IMR-90 (cell line): ENCODE measurements around the gene CYB5A. TPM values are rescaled to one million over a fixed set of nuclear protein-coding genes. Genes with fewer than 3 reads are reported as not detected.

Experiments used
- ATAC-seq: fragments of 200-7000 bp; cut with Tn5 transposase; 2 replicates; pipeline ENCODE4 v1.9.1; 2020; ENCODE audit warnings: low read depth, mild to moderate bottlenecking, moderate library complexity
- BruUV-seq: library from RNA; stranded (reverse); fragments of 400-500 nt; replicated peaks from 2 replicates; lab custom pipeline; 2021; lab: Mats Ljungman, UMichigan
- CTCF ChIA-PET: fragments of 300-600 bp; formaldehyde crosslinking; extraction: SDS; loops from one replicate; lab custom pipeline; 2021; ENCODE audit warnings: antibody characterized with exemption; lab: Yijun Ruan, JAX
- POLR2A ChIA-PET: fragments of 300-600 bp; sonication (Branson Sonifier 250); formaldehyde crosslinking; loops from one replicate; lab custom pipeline; 2022; ENCODE audit warnings: antibody characterized with exemption; ENCODE audit not compliant: unreplicated experiment; lab: Charles Lee
- DNase-seq: peaks from one replicate; pipeline ENCODE4 v3.0.0; 2013
- H2AFZ ChIP-seq: replicated peaks from 2 replicates; pipeline ENCODE3; 2013; ENCODE audit warnings: low read length, mild to moderate bottlenecking; ENCODE audit not compliant: poor library complexity
- H2AK5ac ChIP-seq: 2 replicates; pipeline ENCODE4 v1.6.1; 2013; ENCODE audit warnings: low read depth, low read length, inconsistent platforms
- H2AK9ac ChIP-seq: replicated peaks from 2 replicates; pipeline ENCODE3; 2013; ENCODE audit warnings: mild to moderate bottlenecking, low read depth, low read length, moderate library complexity; ENCODE audit not compliant: poor library complexity
- H2BK120ac ChIP-seq: 2 replicates; pipeline ENCODE4 v1.6.1; 2013; ENCODE audit warnings: low read depth, low read length, inconsistent platforms
- H2BK15ac ChIP-seq: 3 replicates; pipeline ENCODE4 v1.6.1; 2013; ENCODE audit warnings: low read depth, low read length, inconsistent platforms
- H2BK20ac ChIP-seq: 2 replicates; pipeline ENCODE4 v1.6.1; 2013; ENCODE audit warnings: low read depth, mild to moderate bottlenecking, inconsistent platforms, low read length, moderate library complexity
- H2BK5ac ChIP-seq: 2 replicates; pipeline ENCODE4 v1.6.1; 2013; ENCODE audit warnings: mild to moderate bottlenecking, low read depth, low read length, inconsistent platforms; ENCODE audit not compliant: poor library complexity, severe bottlenecking
- H3K14ac ChIP-seq: replicated peaks from 2 replicates; pipeline ENCODE4 v1.6.1; 2013; ENCODE audit warnings: low read depth, low read length, inconsistent platforms
- H3K18ac ChIP-seq: 2 replicates; pipeline ENCODE4 v1.6.1; 2013; ENCODE audit warnings: low read depth, low read length, control low read depth
- H3K23ac ChIP-seq: 2 replicates; pipeline ENCODE4 v1.6.1; 2013; ENCODE audit warnings: low read depth, low read length, inconsistent platforms
- H3K27ac ChIP-seq: 2 replicates; pipeline ENCODE4 v1.5.1; 2013; ENCODE audit warnings: mild to moderate bottlenecking, control low read depth, low read length; ENCODE audit not compliant: insufficient read depth
- H3K27me3 ChIP-seq: 2 replicates; pipeline ENCODE4 v1.6.1; 2013; ENCODE audit warnings: low read length; ENCODE audit not compliant: control insufficient read depth, insufficient read depth
- H3K36me3 ChIP-seq: 2 replicates; pipeline ENCODE4 v1.6.1; 2013; ENCODE audit warnings: low read length, mixed read lengths; ENCODE audit not compliant: control insufficient read depth, insufficient read depth
- H3K4ac ChIP-seq: 2 replicates; pipeline ENCODE4 v1.6.1; 2013; ENCODE audit warnings: low read depth, low read length, inconsistent platforms
- H3K4me1 ChIP-seq: 2 replicates; pipeline ENCODE4 v1.6.1; 2013; ENCODE audit warnings: low read length, mixed read lengths; ENCODE audit not compliant: control insufficient read depth, insufficient read depth
- H3K4me2 ChIP-seq: 2 replicates; pipeline ENCODE4 v1.6.1; 2013; ENCODE audit warnings: low read depth, mild to moderate bottlenecking, control low read depth, low read length, moderate library complexity
- H3K4me3 ChIP-seq: 2 replicates; pipeline ENCODE4 v1.5.1; 2013; ENCODE audit warnings: low read depth, mild to moderate bottlenecking, control low read depth, low read length, moderate library complexity; ENCODE audit not compliant: insufficient read depth
- H3K56ac ChIP-seq: 2 replicates; pipeline ENCODE4 v1.6.1; 2013; ENCODE audit warnings: low read length, inconsistent platforms; ENCODE audit not compliant: insufficient read depth; ENCODE audit errors: extremely low read depth
- H3K79me1 ChIP-seq, 2 experiments: 2 replicates each; pipeline ENCODE4 v1.6.1; 2013; ENCODE audit warnings: low read length in 2 of 2, inconsistent platforms in 1 of 2, low read depth in 1 of 2
- H3K9ac ChIP-seq: 2 replicates; pipeline ENCODE4 v1.6.1; 2013; ENCODE audit warnings: low read depth, low read length, control low read depth
- H3K9me1 ChIP-seq: 2 replicates; pipeline ENCODE4 v1.6.1; 2013; ENCODE audit warnings: low read length, inconsistent platforms; ENCODE audit not compliant: insufficient read depth
- H3K9me3 ChIP-seq: 2 replicates; pipeline ENCODE4 v1.6.1; 2013; ENCODE audit warnings: low read length; ENCODE audit not compliant: control insufficient read depth, insufficient read depth
- H4K20me1 ChIP-seq: 2 replicates; pipeline ENCODE4 v1.6.1; 2013; ENCODE audit warnings: low read length, inconsistent platforms; ENCODE audit not compliant: insufficient read depth
- H4K5ac ChIP-seq: 2 replicates; pipeline ENCODE4 v1.6.1; 2013; ENCODE audit warnings: mild to moderate bottlenecking, low read depth, low read length, control low read depth
- H4K8ac ChIP-seq, 2 experiments: 2 replicates each; pipeline ENCODE4 v1.6.1; 2013; ENCODE audit warnings: low read depth in 2 of 2, low read length in 2 of 2, control low read depth in 1 of 2, inconsistent platforms in 1 of 2
- H4K91ac ChIP-seq: 2 replicates; pipeline ENCODE4 v1.6.1; 2013; ENCODE audit warnings: low read depth, low read length, inconsistent platforms; ENCODE audit not compliant: insufficient read depth
- BHLHE40 ChIP-seq: fragments of 150-350 bp; IDR thresholded peaks from 2 replicates; pipeline ENCODE4 v1.6.1; 2016; ENCODE audit warnings: mild to moderate bottlenecking, low read depth, low read length
- CEBPB ChIP-seq: IDR thresholded peaks from 2 replicates; pipeline ENCODE4 v1.6.1; 2012; ENCODE audit warnings: low read depth, low read length, improper control_type of control experiment
- CTCF ChIP-seq: conservative IDR thresholded peaks from 2 replicates; pipeline ENCODE4 v1.5.1; 2012; ENCODE audit warnings: mild to moderate bottlenecking, low read depth, low read length, improper control_type of control experiment
- FOS ChIP-seq: fragments of 150-350 bp; IDR thresholded peaks from 2 replicates; pipeline ENCODE4 v1.6.1; 2016; ENCODE audit warnings: low read depth, low read length
- MAFK ChIP-seq: IDR thresholded peaks from 2 replicates; pipeline ENCODE4 v1.6.1; 2012; ENCODE audit warnings: low read depth, low read length, improper control_type of control experiment
- MXI1 ChIP-seq: IDR thresholded peaks from 2 replicates; pipeline ENCODE4 v1.6.1; 2012; ENCODE audit warnings: low read depth, mild to moderate bottlenecking, low read length, moderate library complexity, borderline replicate concordance
- NFE2L2 ChIP-seq: fragments of 150-350 bp; IDR thresholded peaks from 2 replicates; pipeline ENCODE4 v1.6.1; 2016; ENCODE audit warnings: low read depth, mild to moderate bottlenecking, low read length
- RCOR1 ChIP-seq: IDR thresholded peaks from 2 replicates; pipeline ENCODE4 v1.6.1; 2012; ENCODE audit warnings: mild to moderate bottlenecking, low read length, improper control_type of control experiment; ENCODE audit not compliant: insufficient replicate concordance
- RFX5 ChIP-seq: IDR thresholded peaks from 2 replicates; pipeline ENCODE4 v1.8.0; 2012; ENCODE audit warnings: low read depth, mild to moderate bottlenecking, low read length, moderate library complexity
- SMC3 ChIP-seq: fragments of 150-350 bp; IDR thresholded peaks from 2 replicates; pipeline ENCODE4 v1.6.1; 2016; ENCODE audit warnings: low read depth, mild to moderate bottlenecking, antibody characterized with exemption, low read length, moderate library complexity
- USF2 ChIP-seq: fragments of 150-350 bp; IDR thresholded peaks from 2 replicates; pipeline ENCODE4 v1.6.1; 2017; ENCODE audit warnings: mild to moderate bottlenecking, antibody characterized with exemption, low read length, low read depth
- WGBS, 2 experiments: methylation state at CpG; one replicate each; pipeline versions ENCODE4 v1.1.5 to v1.1.7; 2013; ENCODE audit warnings: missing lambda C conversion rate in 2 of 2; ENCODE audit not compliant: insufficient read length in 1 of 2; ENCODE audit errors: extremely low coverage in 2 of 2; 5-methylcytosine and 5-hydroxymethylcytosine counted together
- dilution Hi-C: fragments of 300-500 bp; cut with HindIII; formaldehyde crosslinking; loops from one replicate; pipeline ENCODE4 v1.14.3; 2018; ENCODE audit warnings: low sequenced_read_pairs; ENCODE audit not compliant: unreplicated experiment
- in situ Hi-C: fragments of 300-500 bp; cut with MboI; formaldehyde crosslinking; loops from 3 replicates; pipeline ENCODE4 v1.14.3; 2019; ENCODE audit warnings: low sequenced_read_pairs, inconsistent platforms, mixed read lengths
- intact Hi-C: fragments of 100-400 bp; cut with micrococcal nuclease; formaldehyde crosslinking; loops from 2 replicates; pipeline ENCODE4 v1.10.0; 2022
- polyA plus RNA-seq, 3 experiments: library from polyadenylated mRNA; depleted of rRNA; stranded (reverse); fragments of >200 nt; gene quantifications; 2 replicates each; pipeline ENCODE4 v1.2.3, GENCODE V29; 2012; ENCODE audit warnings: low replicate concordance in 1 of 3
- total RNA-seq: library from RNA; depleted of rRNA; stranded (reverse); fragments of >200 nt; gene quantifications from 2 replicates; pipeline ENCODE4 v1.2.3, GENCODE V29; 2012

CYB5A gene
- total and polyA plus RNA-seq, 2 of the 4 experiments (the other 2 are of a cell fraction) = 13.4 to 47.9 TPM

DNA sequence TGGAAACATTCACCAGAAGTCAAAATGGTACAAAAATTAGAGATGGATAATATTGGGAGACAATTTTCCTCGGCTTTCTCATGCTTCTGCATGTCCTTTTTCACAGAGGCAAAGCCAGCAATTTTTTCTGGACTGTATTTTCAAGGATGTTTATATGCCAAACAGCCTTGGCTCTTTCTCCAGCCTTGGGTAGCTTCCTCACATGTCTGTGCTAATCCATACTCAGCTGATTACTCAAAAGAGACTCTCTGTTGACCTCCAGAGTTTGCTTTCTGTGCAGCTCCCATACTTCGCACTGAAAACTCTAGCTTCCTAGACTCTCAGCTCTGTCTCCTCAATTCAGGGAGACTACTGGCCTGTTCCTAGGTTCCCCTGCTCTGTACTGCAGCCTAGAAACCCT is 34.5 kb upstream of the CYB5A start:
- Histone ChIP-seq H2BK15ac (no peak overlapping the region), H3K27me3 (no peaks in the 10 kb centered on the region; the same call in 1 of the 2 replicates), H3K4me2 (no peak overlapping the region), H4K8ac (no peak overlapping the region), H4K91ac (no peak overlapping the region), H3K9ac (no peak overlapping the region), H2AK9ac (no peak overlapping the region), H3K36me3 (no peaks in the 10 kb centered on the region), H4K5ac (no peak overlapping the region), H2BK120ac (no peak overlapping the region), H2BK5ac (peak overlapping the region; percentile 34), H3K9me1 (no peaks in the 10 kb centered on the region), H2AFZ (no peak overlapping the region), H3K4ac (no peak overlapping the region), H4K20me1 (no peaks in the 10 kb centered on the region), H2BK20ac (no peak overlapping the region), H3K9me3 (no peaks in the 10 kb centered on the region), H2AK5ac (no peak overlapping the region), H3K27ac (peak overlapping the region; percentile 35; the same call in 1 of the 2 replicates), H3K18ac (peak overlapping the region; percentile 82; the same call in 1 of the 2 replicates), H3K4me1 (peaks cover 7% of the 10 kb centered on the region), H3K56ac (no peak overlapping the region), H3K23ac (no peak overlapping the region), H3K14ac (no peak overlapping the region), H3K79me1 (no peaks in the 10 kb centered on the region), H3K4me3 (no peak overlapping the region)
- DNase-seq (peak; percentile 14), ATAC-seq (peak; percentile 89)
- no TSS peak for BruUV-seq
- dilution Hi-C loops = no loop called here
- in situ Hi-C loops = no loop called here
- intact Hi-C loops = no loop called here
- TF ChIP-seq RFX5 (no peak), NFE2L2 (no peak), CEBPB (no peak), MAFK (no peak), RCOR1 (no peak), USF2 (no peak), MXI1 (no peak), BHLHE40 (no peak), CTCF (no peak), FOS (no peak), SMC3 (no peak)
- ChIA-PET POLR2A (no interaction called here), CTCF (interaction anchor here (0.5 to 1.6 kb wide), 4 partner anchors 16 to 129 kb away, joined by 3 to 6 read pairs (median 3); no protein-coding TSS in a partner anchor)
- WGBS, 2 experiments = 83% methylated on average over 1 of the region's 2 CpGs; no CpG with 5 or more reads in 1 of the 2 experiments
